Endometrial microvascular endothelial cells (primary cell): ENCODE data around the gene BTBD19. TPM values are rescaled to one million over a fixed set of nuclear protein-coding genes. Genes with fewer than 3 reads are reported as not detected.
"Not testable (repeated sequence)": the region's sequence is repeated elsewhere in the genome, so short reads cannot be mapped to it uniquely, and the experiment has no call there.

Source experiments
- in situ Hi-C: cut with HindIII; loops from 2 replicates; pipeline ENCODE4 v1.10.0; 2017; ENCODE audit warnings: low sequenced_read_pairs, low pct_unique_long_range_greater_than_20kb; ENCODE audit errors: inconsistent ontology term
- total RNA-seq: library from RNA; depleted of rRNA; stranded (reverse); fragments of >200 nt; gene quantifications from one replicate; pipeline ENCODE4 v1.2.3, GENCODE V29; 2015; ENCODE audit errors: inconsistent ontology term

Gene BTBD19
- total RNA-seq, 1 donor from 2014 or later = 8.5 TPM

- in situ Hi-C loops = no loop called here
Observed at GRCh38 chr1:44806025-44806703, 2.2 kb upstream of the BTBD19 start.

GRCh38 chr1:44806704-44807363 is 1.5 kb upstream of the BTBD19 start, which contains the start of gene DYNLT4:
DYNLT4 (minus strand) TSS chr1:44807351; CDS start chr1:44806668, 683 bp downstream.
- in situ Hi-C loops = no loop called here

- in situ Hi-C loops = no loop called here
Observed at GRCh38 chr1:44807364-44808062, 810 bp upstream of the BTBD19 start.

GRCh38 chr1:44808938-44809917 is 905 bp downstream of the BTBD19 start:
- in situ Hi-C loops = no loop called here

- in situ Hi-C loops = no loop called here
Observed at GRCh38 chr1:44810101-44810761, 1.9 kb downstream of the BTBD19 start.

- in situ Hi-C loops = not testable (repeated sequence)
Observed at GRCh38 chr1:44810762-44811105, 2.4 kb downstream of the BTBD19 start.

GRCh38 chr1:44811234-44811633 is 2.9 kb downstream of the BTBD19 start:
- in situ Hi-C loops = no loop called here

GRCh38 chr1:44812822-44813543 is 4.7 kb downstream of the BTBD19 start:
- in situ Hi-C loops = no loop called here

GRCh38 chr1:44815926-44816325 is 7.6 kb downstream of the BTBD19 start:
- in situ Hi-C loops = not testable (repeated sequence)

GRCh38 chr1:44817307-44817706 is 9.0 kb downstream of the BTBD19 start:
- in situ Hi-C loops = no loop called here

GRCh38 chr1:44817771-44818495 is 9.6 kb downstream of the BTBD19 start:
- in situ Hi-C loops = no loop called here

- in situ Hi-C loops = no loop called here
Observed at GRCh38 chr1:44819196-44819607, 10.9 kb downstream of the BTBD19 start.

- in situ Hi-C loops = no loop called here
Observed at GRCh38 chr1:44819608-44820327, 11.4 kb downstream of the BTBD19 start.

- in situ Hi-C loops = no loop called here
Observed at GRCh38 chr1:44820328-44821239, 12.3 kb downstream of the BTBD19 start.

- in situ Hi-C loops = no loop called here
Observed at GRCh38 chr1:44821240-44821715, 13.0 kb downstream of the BTBD19 start.
